NT2/D1 (cell line): ENCODE data around the gene ZNF438.

Experiments
- SUZ12 ChIP-seq: IDR thresholded peaks from 2 replicates; pipeline ENCODE4 v1.6.1; 2011; ENCODE audit not compliant: insufficient read length, insufficient read depth; ENCODE audit errors: extremely low read depth
- YY1 ChIP-seq: IDR thresholded peaks from 2 replicates; pipeline ENCODE4 v1.6.1; 2011; ENCODE audit not compliant: insufficient read length, insufficient read depth

GRCh38 chr10:30821994-30822692 is 209.5 kb downstream of the ZNF438 start:
- TF ChIP-seq YY1 (no peak), SUZ12 (no peak)
